HepG2 (cell line): Measurements from ENCODE around the gene NOL4L. TPM values are rescaled to one million over a fixed set of nuclear protein-coding genes. Genes with fewer than 3 reads are reported as not detected.

Source experiments
- ATAC-seq: fragments of 200-7000 bp; cut with Tn5 transposase; 3 replicates; pipeline ENCODE4 v1.9.1; 2020; ENCODE audit warnings: mild to moderate bottlenecking, moderate library complexity
- BruUV-seq: library from RNA; stranded (reverse); fragments of 400-500 nt; replicated peaks from 2 replicates; lab custom pipeline; 2021; lab: Mats Ljungman, UMichigan
- CTCF ChIA-PET: fragments of 300-600 bp; formaldehyde crosslinking; extraction: SDS; loops from one replicate; lab custom pipeline; 2021; ENCODE audit warnings: low total read pairs, inconsistent platforms, low intra/inter-chr PET ratio; lab: Yijun Ruan, JAX
- POLR2A ChIA-PET: fragments of 350-600 bp; sonication (Branson Sonifier 250); formaldehyde crosslinking; loops from one replicate; lab custom pipeline; 2020; ENCODE audit warnings: antibody characterized with exemption, inconsistent platforms; lab: Yijun Ruan, JAX
- DNase-seq: peaks from one replicate; pipeline ENCODE4 v3.0.0-alpha.2; 2015; ENCODE audit warnings: low spot score
- FAIRE-seq: peaks from 3 replicates; lab custom pipeline; 2011; peaks lifted over from hg19 to GRCh38; lab: Jason Lieb, UNC
- H2AFZ ChIP-seq: one replicate; pipeline ENCODE4 v1.6.1; 2011; ENCODE audit warnings: low read length, inconsistent platforms
- H3K27ac ChIP-seq: fragments of 300-600 bp; 3 replicates; pipeline ENCODE4 v1.8.0; 2011; ENCODE audit warnings: mixed run types, mild to moderate bottlenecking, mixed read lengths, low read length, inconsistent platforms; ENCODE audit not compliant: insufficient read depth; ENCODE audit errors: extremely low read length
- H3K27me3 ChIP-seq, 2 experiments: fragments of 200-600 bp in 1 of 2; 2 replicates in 1 of 2; 3 replicates in 1 of 2; pipeline versions ENCODE4 v1.6.0 to v1.8.0; 2011; ENCODE audit warnings: low read length in 2 of 2, mild to moderate bottlenecking in 2 of 2, moderate library complexity in 2 of 2, inconsistent platforms in 1 of 2; ENCODE audit not compliant: insufficient read depth in 2 of 2, control insufficient read depth in 1 of 2
- H3K36me3 ChIP-seq, 2 experiments: fragments of 200-600 bp in 1 of 2; replicated peaks in 1 of 2; 2 replicates in 1 of 2; 3 replicates in 1 of 2; pipeline versions ENCODE4 v1.5.1 to v1.8.0; 2011; ENCODE audit warnings: low read length in 2 of 2, inconsistent platforms in 1 of 2; ENCODE audit not compliant: insufficient read depth in 2 of 2, control insufficient read depth in 1 of 2
- H3K4me1 ChIP-seq: 2 replicates; pipeline ENCODE4 v1.5.1; 2012; ENCODE audit warnings: low read length, inconsistent platforms; ENCODE audit not compliant: insufficient read depth
- H3K4me2 ChIP-seq: 2 replicates; pipeline ENCODE4 v1.6.0; 2011; ENCODE audit warnings: low read depth, low read length, inconsistent platforms
- H3K4me3 ChIP-seq, 3 experiments: fragments of 200-600 bp in 1 of 3; sonication (generic), shearing (Covaris generic) in 1 of 3; replicated peaks in 1 of 3; 2 replicates each; pipeline ENCODE4 v1.5.1; 2011 to 2016; ENCODE audit warnings: low read length in 3 of 3, inconsistent platforms in 2 of 3, low read depth in 2 of 3, mild to moderate bottlenecking in 2 of 3, control low read depth in 1 of 3, mixed read lengths in 1 of 3; ENCODE audit not compliant: insufficient read depth in 1 of 3
- H3K79me2 ChIP-seq: one replicate; pipeline ENCODE4 v1.6.1; 2011; ENCODE audit warnings: low read length, inconsistent platforms; ENCODE audit not compliant: insufficient read depth
- H3K9ac ChIP-seq: 2 replicates; pipeline ENCODE4 v1.6.0; 2011; ENCODE audit warnings: mild to moderate bottlenecking, low read depth, low read length, inconsistent platforms; ENCODE audit not compliant: insufficient read depth
- H3K9me3 ChIP-seq: 2 replicates; pipeline ENCODE4 v1.5.1; 2012; ENCODE audit warnings: mild to moderate bottlenecking, low read length
- H4K20me1 ChIP-seq: 2 replicates; pipeline ENCODE4 v1.6.0; 2011; ENCODE audit warnings: inconsistent platforms, mild to moderate bottlenecking, low read length, moderate library complexity; ENCODE audit not compliant: insufficient read depth
- ARNTL ChIP-seq: sonication (generic); formaldehyde crosslinking; IDR thresholded peaks from 2 replicates; pipeline ENCODE4 v1.4.0; 2020; ENCODE audit warnings: mild to moderate bottlenecking, missing genetic modification reagents
- E2F5 ChIP-seq: sonication (generic); formaldehyde crosslinking; conservative IDR thresholded peaks from 2 replicates; pipeline ENCODE4 v1.4.0; 2020; ENCODE audit warnings: missing genetic modification reagents
- KIAA2018 ChIP-seq: sonication (generic); formaldehyde crosslinking; IDR thresholded peaks from 2 replicates; pipeline ENCODE4 v1.5.0; 2020; ENCODE audit warnings: mild to moderate bottlenecking, missing genetic modification reagents, borderline replicate concordance
- NONO ChIP-seq, 2 experiments: fragments of 450-650 bp in 1 of 2; sonication (generic) in 1 of 2; formaldehyde crosslinking in 1 of 2; IDR thresholded peaks in 1 of 2; conservative IDR thresholded peaks in 1 of 2; 2 replicates each; pipeline versions ENCODE4 v1.6.1 to v1.8.0; 2017 to 2022; ENCODE audit warnings: mild to moderate bottlenecking in 1 of 2, missing genetic modification reagents in 1 of 2, moderate library complexity in 1 of 2
- ZBTB25 ChIP-seq: IDR thresholded peaks from 2 replicates; pipeline ENCODE4 v1.6.1; 2018; ENCODE audit warnings: missing genetic modification reagents
- ZFAT ChIP-seq: sonication (generic); formaldehyde crosslinking; conservative IDR thresholded peaks from 2 replicates; pipeline ENCODE4 v1.8.1; 2023; ENCODE audit warnings: missing genetic modification reagents, inconsistent platforms
- ZNF101 ChIP-seq: sonication (generic); formaldehyde crosslinking; IDR thresholded peaks from 2 replicates; pipeline ENCODE4 v1.4.0; 2020; ENCODE audit warnings: mild to moderate bottlenecking, low read depth, missing genetic modification reagents, borderline replicate concordance
- ZNF800 ChIP-seq: sonication (generic); formaldehyde crosslinking; IDR thresholded peaks from 2 replicates; pipeline ENCODE4 v1.4.0; 2020; ENCODE audit warnings: missing genetic modification reagents
- ZSCAN25 ChIP-seq: sonication (generic); formaldehyde crosslinking; IDR thresholded peaks from 2 replicates; pipeline ENCODE4 v1.8.0; 2022; ENCODE audit warnings: mild to moderate bottlenecking, missing genetic modification reagents
- WGBS: methylation state at CpG from one replicate; pipeline ENCODE4 v1.1.6; 2017; ENCODE audit warnings: low lambda C conversion rate; 5-methylcytosine and 5-hydroxymethylcytosine counted together
- in situ Hi-C: cut with HindIII; loops from 2 replicates; pipeline ENCODE4 v1.10.0; 2017; ENCODE audit warnings: low pct_unique_long_range_greater_than_20kb; ENCODE audit not compliant: extremely low pct_ligation_motif_present
- intact Hi-C: fragments of 100-400 bp; cut with micrococcal nuclease; formaldehyde crosslinking; loops from one replicate; pipeline ENCODE4 v1.10.0; 2022; ENCODE audit not compliant: unreplicated experiment
- polyA plus RNA-seq, 8 experiments: library from polyadenylated mRNA; depleted of rRNA in 3 of 8; stranded (reverse) in 7 of 8; unstranded in 1 of 8; fragments of >200 nt; fragmentation: Illumina TruSeq in 4 of 8; extraction: Trizol in 4 of 8; gene quantifications; 2 replicates each; pipeline versions ENCODE4 v1.2.1 to v1.2.3, GENCODE V29; 2011 to 2016; ENCODE audit warnings: low read depth in 4 of 8, missing spikeins in 1 of 8, mixed read lengths in 1 of 8; ENCODE audit not compliant: insufficient read depth in 1 of 8
- total RNA-seq, 5 experiments: library from RNA; depleted of rRNA; stranded (reverse); fragments of >200 nt; fragmentation: Illumina TruSeq; extraction: Trizol; gene quantifications; 2 replicates each; pipeline ENCODE4 v1.2.3, GENCODE V29; 2016; ENCODE audit warnings: low read depth in 1 of 5

NOL4L gene
- total and polyA plus RNA-seq, 2 of the 13 experiments (the other 11 are each of a cell fraction or from before 2014, with no cell fraction given), result 16.6 to 35.4 TPM

- DNase-seq (no peak), FAIRE-seq (no peak), ATAC-seq (peak; percentile 33)
- H4K20me1 ChIP-seq, result no peaks in the 10 kb centered on the region
- in situ Hi-C loops, result loop anchor here (5.0 to 25.0 kb wide), 2 partner anchors 38 to 252 kb away; partner anchors contain the start of gene DNMT3B
- H3K4me2 ChIP-seq, result peak overlapping the region; percentile 64
- H3K27me3 ChIP-seq, result no peaks in the 10 kb centered on the region
- POLR2A ChIA-PET, result interaction anchor here (1.1 to 1.5 kb wide), 2 partner anchors 26 to 36 kb away, joined by 3 read pairs; no protein-coding TSS in a partner anchor
- no peaks in the 10 kb centered on the region for H3K79me2 ChIP-seq
- peak overlapping the region in 1 of 3 experiments; percentile 30; a peak in 1 of 6 replicates for H3K4me3 ChIP-seq
- no peak overlapping the region for H2AFZ ChIP-seq
- CTCF ChIA-PET, result interaction anchor here (0.9 to 1.5 kb wide), 2 partner anchors 24 to 40 kb away, joined by 3 to 5 read pairs; no protein-coding TSS in a partner anchor
- H3K9ac ChIP-seq, result no peak overlapping the region
- BruUV-seq, result no TSS peak
- no peak overlapping the region for H3K27ac ChIP-seq
- peaks cover 64% of the 10 kb centered on the region for H3K4me1 ChIP-seq
- WGBS, result 76% methylated on average over 15 of the region's 15 CpGs
- H3K36me3 ChIP-seq, result no peaks in the 10 kb centered on the region
- H3K9me3 ChIP-seq, result no peaks in the 10 kb centered on the region
- intact Hi-C loops, result no loop called here
- no peak for TF ChIP-seq ZNF800
- no peak for TF ChIP-seq ZSCAN25 (CRISPR knock-in tag)
- no peak for TF ChIP-seq ARNTL
- TF ChIP-seq ZFAT (CRISPR knock-in tag), result no peak
- TF ChIP-seq KIAA2018 (CRISPR knock-in tag), result no peak
- TF ChIP-seq ZBTB25 (CRISPR knock-in tag), result no peak
- no peak for TF ChIP-seq NONO (IDR thresholded peaks at IDR 0.05)
- TF ChIP-seq NONO (CRISPR knock-in tag; conservative IDR thresholded peaks at IDR 0.05), result no peak
- 0 out of 2 replicates have a peak, but pooled peaks have one; percentile 6 for TF ChIP-seq E2F5 (CRISPR knock-in tag)
- no peak for TF ChIP-seq ZNF101
These were observed 75.0 kb downstream of the NOL4L start for GRCh38 chr20:32510120-32510600.
